ENCODE data around the gene CENPQ. TPM values are rescaled to one million over a fixed set of nuclear protein-coding genes. Genes with fewer than 3 reads are reported as not detected.
A peak's percentile ranks its signal among the peaks of the same experiment; 100 is the strongest.

The CENPQ gene
- total RNA-seq: 1 to 10 TPM; 3.4 to 6.9 (median 4.8) TPM
- 1 to 10 TPM; 3.3 to 6.5 TPM for polyA plus RNA-seq
- long read RNA-seq, donor 1, partial matches to known transcripts: 0 of 3 reads
- long read RNA-seq, donor 1, other reads (novel, unspliced or antisense): 0 of 3 reads
- long read RNA-seq, donor 2, partial matches to known transcripts: 0 of 2 reads
- long read RNA-seq, donor 2, other reads (novel, unspliced or antisense): 1 of 2 reads
- long read RNA-seq, donor 3, partial matches to known transcripts: 0 of 1 reads
- long read RNA-seq, donor 3, other reads (novel, unspliced or antisense): 0 of 1 reads

- peak; percentile 100 for ATAC-seq
- H3K27me3 ChIP-seq: no peaks in the 10 kb centered on the region
- WGBS, 2 donors: 0% methylated on average over 35 to 37 of the region's 37 CpGs
- peaks cover 3 to 35% (median 29%) of the 10 kb centered on the region in 9 donors for H3K4me1 ChIP-seq
- H3K36me3 ChIP-seq: peaks cover 0 to 17% (median 0%) of the 10 kb centered on the region in 9 donors
- TF ChIP-seq CTCF (IDR thresholded peaks at IDR 0.05): no peak
- no peaks in the 10 kb centered on the region for H3K9me3 ChIP-seq
- H3K27ac ChIP-seq: peak within 1 kb of the TSS in 9 of 10 donors; percentile 70 to 92 (median 88)
- DNase-seq: peak; percentile 88 to 96
- intact Hi-C loops (cut with DNase I): no loop called here
- peak within 1 kb of the TSS; percentile 47 to 95 (median 76) for H3K4me3 ChIP-seq
Measured at GRCh38 chr6:49462927-49463611, at the start of gene CENPQ, which contains the start of gene MMUT. Gene CENPQ (plus strand): TSS chr6:49463370. CDS start chr6:49470177, 6,807 bp downstream. Gene MMUT (minus strand): TSS chr6:49463253. CDS start chr6:49459466, 3,787 bp downstream.

- no peak overlapping the region for H3K27ac ChIP-seq
- 59 to 61% methylated on average over 1 of the region's 1 CpG for WGBS, 2 donors
- H3K36me3 ChIP-seq: no peaks in the 10 kb centered on the region
- no peak overlapping the region for H3K4me3 ChIP-seq
- intact Hi-C loops (cut with DNase I): loop anchor here in 3 of 10 donors (10.0 kb wide), 1 partner anchor 1631 kb away; the partner anchor contains the start of gene OPN5 (in 3 of the 3)
- H3K4me1 ChIP-seq: no peaks in the 10 kb centered on the region
- H3K27me3 ChIP-seq: no peaks in the 10 kb centered on the region
- DNase-seq (no peak), ATAC-seq (no peak)
- peaks cover 0 to 4% (median 0%) of the 10 kb centered on the region in 11 donors for H3K9me3 ChIP-seq
- no peak for TF ChIP-seq CTCF (IDR thresholded peaks at IDR 0.05)
Measured at GRCh38 chr6:49415358-49415757, 47.8 kb upstream of the CENPQ start.

- Histone ChIP-seq H3K36me3 (no peaks in the 10 kb centered on the region), H3K4me3 (no peak overlapping the region), H3K27me3 (no peaks in the 10 kb centered on the region), H3K4me1 (no peaks in the 10 kb centered on the region), H3K9me3 (peaks cover 0 to 4% (median 0%) of the 10 kb centered on the region in 11 donors), H3K27ac (no peak overlapping the region)
- TF ChIP-seq CTCF (IDR thresholded peaks at IDR 0.05): no peak
- intact Hi-C loops (cut with DNase I): loop anchor here in 3 of 10 donors (10.0 kb wide), 1 partner anchor 1631 kb away; the partner anchor contains the start of gene OPN5 (in 3 of the 3)
- ATAC-seq (no peak), DNase-seq (no peak)
- 86 to 90% methylated on average over 4 of the region's 4 CpGs for WGBS, 2 donors
Measured at GRCh38 chr6:49416195-49416594, 47.0 kb upstream of the CENPQ start.

- intact Hi-C loops (cut with DNase I): no loop called here
- Histone ChIP-seq H3K9me3 (no peaks in the 10 kb centered on the region), H3K4me1 (no peaks in the 10 kb centered on the region), H3K36me3 (peaks cover 0 to 5% (median 0%) of the 10 kb centered on the region in 9 donors), H3K27me3 (no peaks in the 10 kb centered on the region), H3K27ac (no peak overlapping the region), H3K4me3 (no peak overlapping the region)
- WGBS, 2 donors: 44 to 47% methylated on average over 1 of the region's 1 CpG
- no peak for ATAC-seq
- TF ChIP-seq CTCF (IDR thresholded peaks at IDR 0.05): no peak
- no peak for DNase-seq
Measured at GRCh38 chr6:49423817-49424216, 39.4 kb upstream of the CENPQ start.
